Fibroblast of lung (primary cell): ENCODE measurements around the gene CERS2.

Experiments
- CTCF ChIP-seq, 2 donors: IDR thresholded peaks in 1 of 2; conservative IDR thresholded peaks in 1 of 2; 1 replicate in 1 of 2; 2 replicates in 1 of 2; pipeline ENCODE4 v1.5.1; 2011 to 2012; ENCODE audit warnings: low read length in 2 of 2, control low read depth in 1 of 2, inconsistent platforms in 1 of 2, low read depth in 1 of 2, mild to moderate bottlenecking in 1 of 2
- EZH2 ChIP-seq: IDR thresholded peaks from 2 replicates; pipeline ENCODE4 v1.5.1; 2012; ENCODE audit warnings: low read length, control low read depth, mild to moderate bottlenecking; ENCODE audit errors: missing control alignments

- TF ChIP-seq CTCF (conservative IDR thresholded peaks at IDR 0.05 in 1 of 2, IDR thresholded peaks at IDR 0.05 in 1 of 2; ENCODE audit: low read depth in 1 of 2, low read length in 2 of 2) (no peak), EZH2 (no peak)
Measured at GRCh38 chr1:150994248-150994647, 19.6 kb upstream of the CERS2 start.
